Measurements from ENCODE around the gene DHX57.
"Not testable (repeated sequence)": the region's sequence is repeated elsewhere in the genome, so short reads cannot be mapped to it uniquely, and the experiment has no call there.

DHX57 gene

DNA sequence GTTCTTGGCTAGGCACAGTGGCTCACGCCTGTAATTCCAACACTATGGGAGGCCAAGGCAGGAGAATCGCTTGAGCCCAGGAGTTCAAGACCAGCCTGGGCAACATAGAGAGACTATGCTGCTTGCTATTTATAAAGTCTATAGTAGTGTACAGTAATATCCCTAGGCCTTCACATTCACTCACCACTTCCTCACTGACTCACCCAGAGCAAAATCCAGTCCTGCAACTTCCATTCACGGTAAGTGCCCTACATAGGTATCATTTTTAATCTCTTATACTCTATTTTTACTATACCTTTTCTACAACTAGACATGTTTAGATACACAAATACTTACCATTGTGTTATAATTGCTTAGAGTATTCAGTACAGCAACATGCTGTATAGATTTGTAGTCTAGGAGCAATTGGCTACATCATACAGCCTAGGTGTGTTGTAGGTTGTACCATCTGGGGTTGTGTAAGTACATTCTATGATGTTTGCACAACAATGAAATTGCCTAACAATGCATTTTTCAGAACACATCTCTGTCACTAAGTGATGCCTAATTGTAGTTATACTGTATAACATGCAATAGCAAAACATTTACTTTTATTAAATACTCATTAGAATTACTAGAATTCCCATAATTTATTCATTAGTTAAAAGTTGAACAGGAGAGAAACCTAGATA, 8.8 kb downstream of the DHX57 start:
- no peak for DNase-seq

- no peak for DNase-seq
Measured at GRCh38 chr2:38863061-38863695, 12.6 kb downstream of the DHX57 start.

DNA sequence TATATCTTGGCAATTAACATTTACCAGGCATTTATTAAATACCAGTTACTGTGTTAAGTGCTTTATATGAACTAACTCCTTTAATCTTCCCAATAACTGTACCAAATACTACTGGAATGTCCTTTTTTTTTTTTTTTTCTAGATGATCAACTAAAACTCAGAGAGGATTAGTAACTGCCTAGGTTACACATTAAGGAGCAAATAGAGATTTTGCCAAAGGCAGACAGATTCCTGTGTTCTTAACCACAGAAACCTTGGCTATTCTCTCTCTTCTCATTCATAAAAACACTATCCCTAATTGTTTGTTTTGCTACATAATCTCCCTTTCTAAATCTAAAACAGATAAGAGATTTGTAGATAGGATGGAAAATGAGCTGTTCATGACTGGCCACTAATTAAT, 13.3 kb downstream of the DHX57 start:
- no peak for DNase-seq

DNA sequence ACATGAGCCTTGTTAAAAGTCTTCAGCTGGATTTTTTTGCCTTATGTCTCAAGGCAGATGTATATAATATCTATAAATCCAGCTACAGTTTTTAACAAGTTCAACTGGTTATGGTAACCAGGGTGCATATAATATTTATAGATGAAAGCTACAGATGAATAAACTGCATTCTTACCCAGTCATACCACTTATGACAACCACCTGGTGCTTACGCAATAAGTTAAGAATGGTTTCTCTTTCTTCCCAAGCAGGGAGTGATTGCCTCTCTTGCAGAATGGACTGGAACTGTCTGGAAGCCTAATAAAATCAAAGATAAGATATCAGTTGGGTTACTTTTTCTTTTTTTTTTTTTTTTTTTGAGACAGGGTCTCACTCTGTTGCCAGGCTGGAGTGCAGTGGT, 19.6 kb downstream of the DHX57 start:
- DNase-seq, result no peak

- no peak for DNase-seq
Measured at GRCh38 chr2:38850045-38850444, 25.7 kb downstream of the DHX57 start.

DNA sequence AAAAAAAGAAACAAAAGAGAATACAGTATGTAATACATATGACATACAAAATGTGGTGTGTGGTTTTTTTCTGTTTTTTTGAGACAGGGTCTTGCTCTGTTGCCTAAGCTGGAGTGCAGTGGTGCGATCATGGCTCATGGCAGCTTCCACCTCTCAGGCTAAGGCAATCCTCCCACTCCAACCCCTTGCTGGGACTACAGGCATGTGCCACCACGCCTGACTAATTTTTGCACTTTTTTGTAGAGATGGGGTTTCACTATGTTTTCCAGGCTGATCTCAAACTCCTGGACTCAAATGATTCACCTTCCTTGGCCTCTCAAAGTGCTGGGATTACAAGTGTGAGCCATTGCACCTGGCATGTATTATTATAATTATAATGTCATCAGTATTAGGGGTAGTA, 38.9 kb downstream of the DHX57 start:
- DNase-seq, result no peak

DNA sequence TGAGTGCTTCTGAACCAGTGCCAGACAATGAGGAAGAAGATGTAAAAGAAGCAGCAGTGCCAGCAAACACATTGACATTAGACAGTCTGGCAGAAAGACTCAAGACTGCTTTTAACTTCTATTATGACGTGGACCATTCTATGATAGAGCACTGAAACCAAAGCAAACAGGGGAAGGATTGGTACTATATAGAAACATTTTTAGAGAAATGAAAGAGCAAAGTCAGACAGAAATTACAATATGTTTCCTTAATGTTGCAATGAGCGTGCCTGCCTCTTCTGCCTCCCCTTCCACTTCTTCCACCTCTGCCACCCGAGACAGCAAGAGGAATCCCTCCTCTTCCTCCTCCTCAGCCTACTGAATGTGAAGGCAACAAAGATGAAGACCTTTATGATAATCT, 39.7 kb downstream of the DHX57 start:
- DNase-seq, result no peak

DNA sequence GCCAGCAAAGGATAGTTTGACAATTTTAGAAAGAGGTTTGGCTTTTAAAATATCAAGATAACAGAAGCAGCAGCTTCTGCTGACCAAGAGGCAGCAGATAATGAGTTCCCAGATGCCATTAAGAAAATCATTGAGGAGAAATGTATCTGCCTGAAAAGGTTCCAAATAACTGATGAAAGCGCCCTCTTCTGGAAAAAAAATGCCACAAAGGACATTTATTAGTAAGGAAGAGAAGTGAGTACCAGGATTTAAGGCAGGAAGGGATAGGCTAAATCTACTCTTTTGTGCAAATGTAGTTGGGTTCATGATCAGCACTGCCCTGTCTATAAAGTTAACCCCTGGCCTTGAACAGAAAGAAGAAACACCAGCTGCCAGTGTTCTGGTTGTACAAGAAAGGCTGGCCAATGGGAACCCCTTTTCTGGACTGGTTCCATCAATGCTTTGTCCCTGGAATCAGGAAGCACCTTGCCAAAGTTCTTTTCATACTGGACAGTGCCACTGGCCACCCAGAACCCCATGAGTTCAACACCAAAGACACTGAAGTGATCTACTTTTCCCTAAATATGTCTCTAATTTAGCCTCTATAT, 40.6 kb downstream of the DHX57 start:
- DNase-seq, result peak; percentile 8

DNA sequence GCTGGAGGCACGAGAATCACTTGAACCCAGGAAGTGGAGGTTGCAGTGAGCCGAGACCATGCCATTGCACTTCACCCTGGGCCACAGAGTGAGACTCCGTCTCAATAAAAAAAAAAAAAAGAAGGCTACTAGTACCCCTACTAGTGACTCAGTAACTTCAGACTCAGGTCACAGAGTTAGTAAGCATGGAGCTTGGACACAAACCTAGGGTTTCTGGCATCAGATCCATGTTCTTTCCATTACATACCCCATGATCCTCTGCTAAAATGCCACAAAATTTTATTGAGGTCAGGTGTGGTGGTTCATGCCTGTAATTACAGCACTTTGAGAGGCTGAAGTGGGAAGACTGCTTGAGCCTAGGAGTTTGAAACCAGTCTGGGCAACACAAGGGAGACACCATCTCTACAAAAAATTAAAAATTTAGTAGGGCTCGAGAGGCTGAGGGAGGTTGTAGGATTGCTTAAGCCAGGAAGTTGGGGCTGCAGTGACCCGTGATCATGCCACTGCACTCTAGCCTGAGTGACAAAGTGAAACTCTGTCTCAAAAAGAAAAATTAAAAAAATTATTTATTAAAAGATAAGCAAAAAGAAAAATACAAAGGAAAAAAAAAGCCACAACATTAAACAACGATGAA, 45.1 kb downstream of the DHX57 start:
- DNase-seq, result no peak

DNA sequence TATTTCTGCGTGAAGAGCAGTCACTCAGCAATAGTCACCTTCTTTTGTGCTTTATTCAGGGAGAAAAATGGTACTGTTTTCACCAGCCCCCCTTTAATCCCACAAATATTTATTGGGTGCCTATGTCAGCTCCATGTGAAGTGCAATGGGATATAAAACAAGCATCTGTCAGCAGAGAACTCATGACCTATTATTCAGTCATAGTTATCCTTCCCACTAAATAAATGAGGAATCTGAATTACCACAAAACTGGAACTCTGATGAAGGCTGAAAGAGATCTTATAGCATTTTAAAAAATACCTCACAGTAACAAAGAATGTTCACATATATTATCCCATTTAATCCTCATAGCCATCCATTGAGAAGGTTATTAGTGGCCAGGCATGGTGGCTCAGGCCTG, 45.8 kb downstream of the DHX57 start:
- no peak for DNase-seq

DNA sequence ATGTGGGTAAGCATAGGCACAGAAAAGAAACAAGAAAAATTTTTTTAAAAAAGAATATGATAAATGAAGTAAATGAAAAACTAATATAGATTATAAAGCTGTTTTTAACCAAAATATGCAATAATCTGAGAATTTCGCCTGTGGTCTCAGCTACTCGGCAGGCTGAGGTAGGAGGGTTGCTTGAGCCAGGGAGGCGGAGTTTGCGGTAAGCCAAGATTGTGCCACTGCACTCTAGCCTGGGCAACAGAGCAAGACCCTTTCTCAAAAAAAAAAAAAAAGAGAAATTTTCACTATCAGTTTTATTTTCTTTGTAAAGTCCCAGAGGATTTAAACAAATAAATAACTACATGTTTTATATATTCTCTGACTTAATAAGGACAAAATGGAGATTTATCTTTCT, 47.3 kb downstream of the DHX57 start:
- DNase-seq, result no peak

- DNase-seq, result not testable (repeated sequence)
Measured at GRCh38 chr2:38827539-38828145, 48.1 kb downstream of the DHX57 start.

DNA sequence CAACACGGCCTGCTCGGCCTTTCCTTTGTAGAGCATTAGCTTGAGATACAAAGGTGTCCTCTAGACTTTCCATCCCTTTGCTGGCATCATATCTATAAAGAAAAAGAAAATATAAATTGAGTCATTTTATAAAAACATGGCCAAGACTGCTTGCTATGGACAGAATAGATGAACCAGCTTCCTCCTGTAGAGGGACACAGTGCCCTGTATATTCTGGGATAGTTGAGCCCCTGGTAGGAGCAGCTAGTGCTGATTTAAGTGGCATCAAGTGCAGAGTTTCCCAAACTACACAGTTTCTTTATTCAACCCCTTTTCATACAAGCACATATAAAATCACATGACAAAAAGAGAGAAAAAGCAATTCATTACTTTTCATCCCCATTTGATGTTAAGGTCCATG, 49.8 kb downstream of the DHX57 start:
- DNase-seq, result no peak

GRCh38 chr2:38824906-38825305, 50.8 kb downstream of the DHX57 start:
- no peak for DNase-seq

- no peak for DNase-seq
Measured at GRCh38 chr2:38823386-38823785, 52.3 kb downstream of the DHX57 start.

GRCh38 chr2:38818565-38818964, 57.2 kb downstream of the DHX57 start:
- no peak for DNase-seq

GRCh38 chr2:38815936-38816335, 59.8 kb downstream of the DHX57 start:
- no peak for DNase-seq

- DNase-seq, result no peak
Measured at GRCh38 chr2:38810488-38810887, 65.2 kb downstream of the DHX57 start.

DNA sequence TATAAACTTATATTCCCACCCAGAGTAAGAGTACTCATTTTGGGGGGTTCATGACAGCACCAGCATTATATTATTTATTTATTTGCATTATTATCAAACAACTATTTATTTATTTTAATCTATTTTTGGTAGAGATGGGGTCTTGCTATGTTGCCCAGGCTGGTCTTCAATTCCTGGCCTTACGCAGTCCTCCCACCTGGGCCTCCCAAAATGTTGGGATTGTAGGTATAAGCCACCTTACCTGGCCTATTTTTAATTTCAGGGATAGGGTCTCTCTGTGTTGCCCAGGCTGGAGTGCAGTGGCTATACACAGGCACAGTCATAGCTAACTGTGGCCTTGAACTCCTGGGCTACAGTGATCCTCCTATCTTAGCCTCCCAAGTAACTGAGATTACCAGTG, 67.1 kb downstream of the DHX57 start:
- DNase-seq, result no peak

DNA sequence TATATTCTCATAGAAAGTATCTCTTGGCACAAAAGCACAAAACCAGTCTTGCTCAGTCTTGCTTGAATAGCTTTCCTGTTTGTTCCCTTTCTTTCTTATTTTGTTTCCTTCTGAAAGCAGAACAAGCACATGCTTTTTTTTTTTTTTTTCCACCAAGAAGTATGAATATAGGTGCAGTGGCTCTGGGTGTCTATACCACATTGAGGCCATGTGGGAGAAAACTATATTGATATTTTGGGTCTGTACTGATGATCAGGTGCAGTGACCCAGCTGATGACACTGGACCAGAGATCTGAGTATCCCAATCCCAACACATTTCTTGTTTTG, 69.0 kb downstream of the DHX57 start:
- DNase-seq, result no peak

- DNase-seq, result no peak
Measured at GRCh38 chr2:38806015-38806732, 69.6 kb downstream of the DHX57 start.

DNA sequence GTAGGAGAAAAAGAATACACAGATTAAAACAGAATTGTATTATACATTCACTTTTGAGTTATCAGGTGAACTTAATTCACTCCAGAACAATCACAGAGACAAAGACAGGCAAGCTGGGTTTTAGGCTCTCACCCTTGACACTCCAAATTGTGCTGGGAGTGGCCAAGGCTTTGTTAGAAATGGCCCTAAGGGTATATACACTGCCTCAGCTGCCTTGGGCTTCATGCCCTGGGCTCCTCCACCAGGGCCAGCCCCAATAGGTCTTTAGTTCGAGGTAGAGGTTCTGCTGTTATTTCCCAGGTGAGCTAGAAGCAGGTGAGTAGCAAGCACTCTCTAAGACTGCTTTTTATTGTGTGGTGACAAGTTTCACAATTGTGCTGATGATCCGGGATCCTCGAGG, 77.8 kb downstream of the DHX57 start:
- no peak for DNase-seq

GRCh38 chr2:38797250-38797676, 78.5 kb downstream of the DHX57 start:
- DNase-seq, result no peak

Measured in NCI-H2029 (cell line).